ENCODE results near the gene RGL1. TPM values are rescaled to one million over a fixed set of nuclear protein-coding genes. Genes with fewer than 3 reads are reported as not detected.

RGL1 gene
- total RNA-seq, 1 experiment from 2014 or later: 1.3 TPM

DNA sequence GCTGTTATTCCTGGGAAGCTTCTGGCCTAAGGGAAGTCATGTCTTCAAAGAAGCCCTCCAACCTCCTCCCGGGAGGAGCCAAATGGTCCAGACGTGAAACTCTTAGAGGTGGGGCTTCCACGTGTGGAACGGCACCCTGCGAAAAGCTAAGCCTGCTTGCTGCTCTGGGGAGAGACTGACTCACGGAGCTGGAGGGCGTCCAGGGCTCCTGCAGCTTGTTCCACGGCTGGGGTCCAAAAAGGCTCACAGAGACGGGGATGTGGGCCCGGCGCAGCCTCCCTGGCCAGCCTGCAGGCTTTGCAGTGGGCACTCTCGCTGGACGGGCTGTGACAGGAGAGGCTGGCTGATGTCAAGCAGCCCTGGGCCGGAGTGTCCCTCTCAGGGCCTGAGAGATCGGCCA, 127.5 kb downstream of the RGL1 start (continued):
- TF ChIP-seq, protein P1, sequence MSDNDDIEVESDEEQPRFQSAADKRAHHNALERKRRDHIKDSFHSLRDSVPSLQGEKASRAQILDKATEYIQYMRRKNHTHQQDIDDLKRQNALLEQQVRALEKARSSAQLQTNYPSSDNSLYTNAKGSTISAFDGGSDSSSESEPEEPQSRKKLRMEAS (IDR thresholded peaks at IDR 0.05): no peak
- TF ChIP-seq RAD21 (IDR thresholded peaks at IDR 0.05; ENCODE audit: low read depth) (no peak), FOSL1 (IDR thresholded peaks at IDR 0.05; ENCODE audit: low read depth) (no peak), POLR2A (IDR thresholded peaks at IDR 0.05; ENCODE audit: borderline replicate concordance, extremely low read depth, insufficient read depth, insufficient read length) (no peak), SIN3A (IDR thresholded peaks at IDR 0.05; ENCODE audit: low read depth) (no peak), EGR1 (IDR thresholded peaks at IDR 0.05; ENCODE audit: low read depth) (no peak), CEBPB (IDR thresholded peaks at IDR 0.05; ENCODE audit: low read depth) (no peak), EZH2 (IDR thresholded peaks at IDR 0.05) (no peak)
- TF ChIP-seq, protein P2, sequence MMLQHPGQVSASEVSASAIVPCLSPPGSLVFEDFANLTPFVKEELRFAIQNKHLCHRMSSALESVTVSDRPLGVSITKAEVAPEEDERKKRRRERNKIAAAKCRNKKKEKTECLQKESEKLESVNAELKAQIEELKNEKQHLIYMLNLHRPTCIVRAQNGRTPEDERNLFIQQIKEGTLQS (IDR thresholded peaks at IDR 0.05): no peak
- TF ChIP-seq, protein P3, sequence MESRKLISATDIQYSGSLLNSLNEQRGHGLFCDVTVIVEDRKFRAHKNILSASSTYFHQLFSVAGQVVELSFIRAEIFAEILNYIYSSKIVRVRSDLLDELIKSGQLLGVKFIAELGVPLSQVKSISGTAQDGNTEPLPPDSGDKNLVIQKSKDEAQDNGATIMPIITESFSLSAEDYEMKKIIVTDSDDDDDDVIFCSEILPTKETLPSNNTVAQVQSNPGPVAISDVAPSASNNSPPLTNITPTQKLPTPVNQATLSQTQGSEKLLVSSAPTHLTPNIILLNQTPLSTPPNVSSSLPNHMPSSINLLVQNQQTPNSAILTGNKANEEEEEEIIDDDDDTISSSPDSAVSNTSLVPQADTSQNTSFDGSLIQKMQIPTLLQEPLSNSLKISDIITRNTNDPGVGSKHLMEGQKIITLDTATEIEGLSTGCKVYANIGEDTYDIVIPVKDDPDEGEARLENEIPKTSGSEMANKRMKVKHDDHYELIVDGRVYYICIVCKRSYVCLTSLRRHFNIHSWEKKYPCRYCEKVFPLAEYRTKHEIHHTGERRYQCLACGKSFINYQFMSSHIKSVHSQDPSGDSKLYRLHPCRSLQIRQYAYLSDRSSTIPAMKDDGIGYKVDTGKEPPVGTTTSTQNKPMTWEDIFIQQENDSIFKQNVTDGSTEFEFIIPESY (IDR thresholded peaks at IDR 0.05; ENCODE audit: extremely low read depth, insufficient replicate concordance, low read length): no peak

DNA sequence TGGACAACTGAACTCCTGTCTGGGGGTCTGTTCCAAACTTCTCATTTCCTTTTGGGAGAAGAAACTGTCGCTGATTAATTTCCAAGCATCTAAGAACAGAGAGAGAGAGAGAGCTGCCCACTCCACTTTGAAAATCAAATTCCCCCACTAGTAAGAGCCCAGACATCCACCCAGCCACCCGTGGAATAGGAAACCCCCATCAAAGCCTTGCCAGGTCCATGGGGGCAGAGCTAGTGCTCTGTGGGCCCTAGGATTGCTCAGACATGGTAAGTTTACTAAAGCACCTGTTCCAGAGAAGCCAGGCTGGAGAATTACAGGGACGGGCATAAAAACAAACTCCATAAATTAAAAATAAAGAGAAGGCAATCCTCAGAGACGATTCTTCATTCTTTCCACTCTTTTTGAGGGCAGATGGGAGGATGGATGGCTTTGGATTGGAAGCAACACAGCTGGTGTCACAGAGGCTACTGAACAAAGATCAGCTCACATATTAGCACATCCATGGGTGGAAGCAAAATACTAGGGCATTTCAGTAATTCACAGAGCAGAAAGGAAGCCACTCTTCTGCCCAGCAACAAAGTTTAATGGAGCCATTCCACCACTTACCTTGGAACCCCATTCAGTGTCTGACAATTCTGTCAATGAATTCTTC, 128.7 kb downstream of the RGL1 start:
- CTCF ChIA-PET: interaction anchor here (1.7 kb wide), 1 partner anchor 730 kb away, joined by 4 read pairs; no protein-coding TSS in a partner anchor
- no peak overlapping the region for H3K4me3 ChIP-seq (replicated peaks in 1 of 2; ENCODE audit: low read depth in 1 of 2, low read length in 2 of 2)
- TF ChIP-seq, protein P4, sequence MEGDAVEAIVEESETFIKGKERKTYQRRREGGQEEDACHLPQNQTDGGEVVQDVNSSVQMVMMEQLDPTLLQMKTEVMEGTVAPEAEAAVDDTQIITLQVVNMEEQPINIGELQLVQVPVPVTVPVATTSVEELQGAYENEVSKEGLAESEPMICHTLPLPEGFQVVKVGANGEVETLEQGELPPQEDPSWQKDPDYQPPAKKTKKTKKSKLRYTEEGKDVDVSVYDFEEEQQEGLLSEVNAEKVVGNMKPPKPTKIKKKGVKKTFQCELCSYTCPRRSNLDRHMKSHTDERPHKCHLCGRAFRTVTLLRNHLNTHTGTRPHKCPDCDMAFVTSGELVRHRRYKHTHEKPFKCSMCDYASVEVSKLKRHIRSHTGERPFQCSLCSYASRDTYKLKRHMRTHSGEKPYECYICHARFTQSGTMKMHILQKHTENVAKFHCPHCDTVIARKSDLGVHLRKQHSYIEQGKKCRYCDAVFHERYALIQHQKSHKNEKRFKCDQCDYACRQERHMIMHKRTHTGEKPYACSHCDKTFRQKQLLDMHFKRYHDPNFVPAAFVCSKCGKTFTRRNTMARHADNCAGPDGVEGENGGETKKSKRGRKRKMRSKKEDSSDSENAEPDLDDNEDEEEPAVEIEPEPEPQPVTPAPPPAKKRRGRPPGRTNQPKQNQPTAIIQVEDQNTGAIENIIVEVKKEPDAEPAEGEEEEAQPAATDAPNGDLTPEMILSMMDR (IDR thresholded peaks at IDR 0.05 in 2 of 3, conservative IDR thresholded peaks at IDR 0.05 in 1 of 3; ENCODE audit: borderline replicate concordance in 1 of 3, insufficient read depth in 1 of 3, low read depth in 2 of 3, low read length in 2 of 3): no peak
- TF ChIP-seq EZH2 (IDR thresholded peaks at IDR 0.05): no peak
- TF ChIP-seq, protein P1 (IDR thresholded peaks at IDR 0.05): no peak
- TF ChIP-seq, protein P5, sequence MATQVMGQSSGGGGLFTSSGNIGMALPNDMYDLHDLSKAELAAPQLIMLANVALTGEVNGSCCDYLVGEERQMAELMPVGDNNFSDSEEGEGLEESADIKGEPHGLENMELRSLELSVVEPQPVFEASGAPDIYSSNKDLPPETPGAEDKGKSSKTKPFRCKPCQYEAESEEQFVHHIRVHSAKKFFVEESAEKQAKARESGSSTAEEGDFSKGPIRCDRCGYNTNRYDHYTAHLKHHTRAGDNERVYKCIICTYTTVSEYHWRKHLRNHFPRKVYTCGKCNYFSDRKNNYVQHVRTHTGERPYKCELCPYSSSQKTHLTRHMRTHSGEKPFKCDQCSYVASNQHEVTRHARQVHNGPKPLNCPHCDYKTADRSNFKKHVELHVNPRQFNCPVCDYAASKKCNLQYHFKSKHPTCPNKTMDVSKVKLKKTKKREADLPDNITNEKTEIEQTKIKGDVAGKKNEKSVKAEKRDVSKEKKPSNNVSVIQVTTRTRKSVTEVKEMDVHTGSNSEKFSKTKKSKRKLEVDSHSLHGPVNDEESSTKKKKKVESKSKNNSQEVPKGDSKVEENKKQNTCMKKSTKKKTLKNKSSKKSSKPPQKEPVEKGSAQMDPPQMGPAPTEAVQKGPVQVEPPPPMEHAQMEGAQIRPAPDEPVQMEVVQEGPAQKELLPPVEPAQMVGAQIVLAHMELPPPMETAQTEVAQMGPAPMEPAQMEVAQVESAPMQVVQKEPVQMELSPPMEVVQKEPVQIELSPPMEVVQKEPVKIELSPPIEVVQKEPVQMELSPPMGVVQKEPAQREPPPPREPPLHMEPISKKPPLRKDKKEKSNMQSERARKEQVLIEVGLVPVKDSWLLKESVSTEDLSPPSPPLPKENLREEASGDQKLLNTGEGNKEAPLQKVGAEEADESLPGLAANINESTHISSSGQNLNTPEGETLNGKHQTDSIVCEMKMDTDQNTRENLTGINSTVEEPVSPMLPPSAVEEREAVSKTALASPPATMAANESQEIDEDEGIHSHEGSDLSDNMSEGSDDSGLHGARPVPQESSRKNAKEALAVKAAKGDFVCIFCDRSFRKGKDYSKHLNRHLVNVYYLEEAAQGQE (IDR thresholded peaks at IDR 0.05; ENCODE audit: low read depth): no peak
- TF ChIP-seq ZFX (IDR thresholded peaks at IDR 0.05): no peak
- TF ChIP-seq TCF7L2 (IDR thresholded peaks at IDR 0.05; ENCODE audit: borderline replicate concordance, extremely low read depth, insufficient read depth, insufficient read length): no peak
- TF ChIP-seq POLR2A (IDR thresholded peaks at IDR 0.05; ENCODE audit: borderline replicate concordance, extremely low read depth, insufficient read depth, insufficient read length): no peak
- TF ChIP-seq JUND (IDR thresholded peaks at IDR 0.05): no peak
- TF ChIP-seq FOSL1 (IDR thresholded peaks at IDR 0.05; ENCODE audit: low read depth): no peak
- TF ChIP-seq ELF1 (IDR thresholded peaks at IDR 0.05; ENCODE audit: borderline replicate concordance, low read depth): no peak
- no peak for TF ChIP-seq SIN3A (IDR thresholded peaks at IDR 0.05; ENCODE audit: low read depth)
- no peak for TF ChIP-seq RAD21 (IDR thresholded peaks at IDR 0.05; ENCODE audit: low read depth)

More for the DNA sequence above, 128.7 kb downstream of the RGL1 start:
- ChIA-PET POLR2A (no interaction called here), RAD21 (ENCODE audit: low non-redundant PET in 1 of 2, low total read pairs in 2 of 2, uncharacterized antibody in 2 of 2, unreplicated experiment in 2 of 2) (no interaction called here)
- ATAC-seq: no peak
- Histone ChIP-seq H3K9me2 (ENCODE audit: insufficient read depth) (no peaks in the 10 kb centered on the region), H4K20me1 (ENCODE audit: insufficient read depth) (no peaks in the 10 kb centered on the region), H3K4me2 (ENCODE audit: low read length) (no peak overlapping the region), H3K4me1 (ENCODE audit: control insufficient read depth in 1 of 2, insufficient read depth in 2 of 2, low read length in 2 of 2) (no peaks in the 10 kb centered on the region), H3K27ac (ENCODE audit: low read depth, low read length) (no peak overlapping the region), H3K36me3 (ENCODE audit: control insufficient read depth in 1 of 2, insufficient read depth in 2 of 2, low read length in 2 of 2) (no peaks in the 10 kb centered on the region), H3K79me2 (ENCODE audit: insufficient read depth, low read length) (no peaks in the 10 kb centered on the region), H3K9ac (ENCODE audit: low read length) (no peak overlapping the region), H2AFZ (ENCODE audit: low read depth, low read length, poor library complexity, severe bottlenecking) (no peak overlapping the region), H3K9me3 (ENCODE audit: control insufficient read depth in 1 of 2, insufficient read depth in 1 of 2, low read depth in 1 of 2, low read length in 2 of 2) (no peaks in the 10 kb centered on the region), H3K27me3 (ENCODE audit: insufficient read depth, low read length) (no peaks in the 10 kb centered on the region)
- intact Hi-C loops (cut with micrococcal nuclease): no loop called here
- BruUV-seq (replicated peaks): no TSS peak
- no peak for DNase-seq (ENCODE audit: low read depth, low spot score)
